ENCODE measurements around the gene ABI1. TPM values are rescaled to one million over a fixed set of nuclear protein-coding genes. Genes with fewer than 3 reads are reported as not detected.

The ABI1 gene
- total RNA-seq, 1 experiment from 2014 or later: 33.9 TPM

GRCh38 chr10:26835025-26835424 is 25.7 kb downstream of the ABI1 start:
- Mint-ChIP-seq H3K4me1 (peaks cover 7% of the 10 kb centered on the region), H3K36me3 (peaks cover 10% of the 10 kb centered on the region), H3K27me3 (ENCODE audit: low read depth) (no peaks in the 10 kb centered on the region), H3K9me3 (peaks cover 6% of the 10 kb centered on the region), H3K4me3 (no peak overlapping the region), H3K27ac (no peak overlapping the region)
- POLR2A ChIA-PET: no interaction called here
- TF ChIP-seq TCF7 (CRISPR knock-in tag; IDR thresholded peaks at IDR 0.05; ENCODE audit: low read depth): no peak
- TF ChIP-seq, protein P1, sequence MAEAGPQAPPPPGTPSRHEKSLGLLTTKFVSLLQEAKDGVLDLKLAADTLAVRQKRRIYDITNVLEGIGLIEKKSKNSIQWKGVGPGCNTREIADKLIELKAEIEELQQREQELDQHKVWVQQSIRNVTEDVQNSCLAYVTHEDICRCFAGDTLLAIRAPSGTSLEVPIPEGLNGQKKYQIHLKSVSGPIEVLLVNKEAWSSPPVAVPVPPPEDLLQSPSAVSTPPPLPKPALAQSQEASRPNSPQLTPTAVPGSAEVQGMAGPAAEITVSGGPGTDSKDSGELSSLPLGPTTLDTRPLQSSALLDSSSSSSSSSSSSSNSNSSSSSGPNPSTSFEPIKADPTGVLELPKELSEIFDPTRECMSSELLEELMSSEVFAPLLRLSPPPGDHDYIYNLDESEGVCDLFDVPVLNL (CRISPR knock-in tag; IDR thresholded peaks at IDR 0.05; ENCODE audit: borderline replicate concordance, low read depth): no peak
- CTCF ChIA-PET: no interaction called here
- DNase-seq (ENCODE audit: low spot score): no peak
- no peak for ATAC-seq

GRCh38 chr10:26832960-26833359 is 27.8 kb downstream of the ABI1 start:
- Mint-ChIP-seq H3K27ac (no peak overlapping the region), H3K9me3 (peaks cover 6% of the 10 kb centered on the region), H3K4me1 (peaks cover 4% of the 10 kb centered on the region), H3K36me3 (peaks cover 10% of the 10 kb centered on the region), H3K27me3 (ENCODE audit: low read depth) (no peaks in the 10 kb centered on the region), H3K4me3 (no peak overlapping the region)
- ChIA-PET CTCF (interaction anchor here (1.4 kb wide), 1 partner anchor 107 kb away, joined by 3 read pairs; no protein-coding TSS in a partner anchor), POLR2A (interaction anchor here (0.6 kb wide), 1 partner anchor 23 kb away, joined by 3 read pairs; no protein-coding TSS in a partner anchor)
- DNase-seq (ENCODE audit: low spot score): no peak
- TF ChIP-seq FOXP1 (CRISPR knock-in tag; IDR thresholded peaks at IDR 0.05; ENCODE audit: borderline replicate concordance) (no peak), GRHL2 (CRISPR knock-in tag; IDR thresholded peaks at IDR 0.05; ENCODE audit: insufficient replicate concordance, severe bottlenecking) (no peak), TEAD4 (CRISPR knock-in tag; IDR thresholded peaks at IDR 0.05) (no peak), MYBL2 (CRISPR knock-in tag; IDR thresholded peaks at IDR 0.05) (no peak), KAT7 (CRISPR knock-in tag; IDR thresholded peaks at IDR 0.05; ENCODE audit: borderline replicate concordance) (no peak), JAZF1 (CRISPR knock-in tag; IDR thresholded peaks at IDR 0.05) (no peak), ZNF121 (CRISPR knock-in tag; IDR thresholded peaks at IDR 0.05) (no peak), ELF4 (CRISPR knock-in tag; IDR thresholded peaks at IDR 0.05; ENCODE audit: low read depth) (no peak)
- TF ChIP-seq, protein P2, sequence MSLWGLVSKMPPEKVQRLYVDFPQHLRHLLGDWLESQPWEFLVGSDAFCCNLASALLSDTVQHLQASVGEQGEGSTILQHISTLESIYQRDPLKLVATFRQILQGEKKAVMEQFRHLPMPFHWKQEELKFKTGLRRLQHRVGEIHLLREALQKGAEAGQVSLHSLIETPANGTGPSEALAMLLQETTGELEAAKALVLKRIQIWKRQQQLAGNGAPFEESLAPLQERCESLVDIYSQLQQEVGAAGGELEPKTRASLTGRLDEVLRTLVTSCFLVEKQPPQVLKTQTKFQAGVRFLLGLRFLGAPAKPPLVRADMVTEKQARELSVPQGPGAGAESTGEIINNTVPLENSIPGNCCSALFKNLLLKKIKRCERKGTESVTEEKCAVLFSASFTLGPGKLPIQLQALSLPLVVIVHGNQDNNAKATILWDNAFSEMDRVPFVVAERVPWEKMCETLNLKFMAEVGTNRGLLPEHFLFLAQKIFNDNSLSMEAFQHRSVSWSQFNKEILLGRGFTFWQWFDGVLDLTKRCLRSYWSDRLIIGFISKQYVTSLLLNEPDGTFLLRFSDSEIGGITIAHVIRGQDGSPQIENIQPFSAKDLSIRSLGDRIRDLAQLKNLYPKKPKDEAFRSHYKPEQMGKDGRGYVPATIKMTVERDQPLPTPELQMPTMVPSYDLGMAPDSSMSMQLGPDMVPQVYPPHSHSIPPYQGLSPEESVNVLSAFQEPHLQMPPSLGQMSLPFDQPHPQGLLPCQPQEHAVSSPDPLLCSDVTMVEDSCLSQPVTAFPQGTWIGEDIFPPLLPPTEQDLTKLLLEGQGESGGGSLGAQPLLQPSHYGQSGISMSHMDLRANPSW (CRISPR knock-in tag; conservative IDR thresholded peaks at IDR 0.05; ENCODE audit: low read depth): no peak
- TF ChIP-seq, protein P3, sequence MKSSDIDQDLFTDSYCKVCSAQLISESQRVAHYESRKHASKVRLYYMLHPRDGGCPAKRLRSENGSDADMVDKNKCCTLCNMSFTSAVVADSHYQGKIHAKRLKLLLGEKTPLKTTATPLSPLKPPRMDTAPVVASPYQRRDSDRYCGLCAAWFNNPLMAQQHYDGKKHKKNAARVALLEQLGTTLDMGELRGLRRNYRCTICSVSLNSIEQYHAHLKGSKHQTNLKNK (CRISPR knock-in tag; IDR thresholded peaks at IDR 0.05): no peak
- ATAC-seq: peak; percentile 57

- ChIA-PET CTCF (no interaction called here), POLR2A (no interaction called here)
- TF ChIP-seq ZNF423 (CRISPR knock-in tag; IDR thresholded peaks at IDR 0.05) (no peak), FOXJ3 (CRISPR knock-in tag; IDR thresholded peaks at IDR 0.05; ENCODE audit: borderline replicate concordance) (no peak), CREB1 (CRISPR knock-in tag; IDR thresholded peaks at IDR 0.05) (no peak), ETV6 (CRISPR knock-in tag; IDR thresholded peaks at IDR 0.05) (no peak), ZNF138 (CRISPR knock-in tag; conservative IDR thresholded peaks at IDR 0.05) (no peak), TEAD1 (CRISPR knock-in tag; IDR thresholded peaks at IDR 0.05) (no peak), ZNF219 (CRISPR knock-in tag; IDR thresholded peaks at IDR 0.05; ENCODE audit: borderline replicate concordance) (no peak), GRHL2 (CRISPR knock-in tag; IDR thresholded peaks at IDR 0.05; ENCODE audit: insufficient replicate concordance, severe bottlenecking) (no peak), TEAD4 (CRISPR knock-in tag; IDR thresholded peaks at IDR 0.05) (no peak), ESRRA (CRISPR knock-in tag; IDR thresholded peaks at IDR 0.05; ENCODE audit: borderline replicate concordance) (no peak), SMAD3 (CRISPR knock-in tag; IDR thresholded peaks at IDR 0.05; ENCODE audit: borderline replicate concordance) (no peak)
- TF ChIP-seq, protein P4, sequence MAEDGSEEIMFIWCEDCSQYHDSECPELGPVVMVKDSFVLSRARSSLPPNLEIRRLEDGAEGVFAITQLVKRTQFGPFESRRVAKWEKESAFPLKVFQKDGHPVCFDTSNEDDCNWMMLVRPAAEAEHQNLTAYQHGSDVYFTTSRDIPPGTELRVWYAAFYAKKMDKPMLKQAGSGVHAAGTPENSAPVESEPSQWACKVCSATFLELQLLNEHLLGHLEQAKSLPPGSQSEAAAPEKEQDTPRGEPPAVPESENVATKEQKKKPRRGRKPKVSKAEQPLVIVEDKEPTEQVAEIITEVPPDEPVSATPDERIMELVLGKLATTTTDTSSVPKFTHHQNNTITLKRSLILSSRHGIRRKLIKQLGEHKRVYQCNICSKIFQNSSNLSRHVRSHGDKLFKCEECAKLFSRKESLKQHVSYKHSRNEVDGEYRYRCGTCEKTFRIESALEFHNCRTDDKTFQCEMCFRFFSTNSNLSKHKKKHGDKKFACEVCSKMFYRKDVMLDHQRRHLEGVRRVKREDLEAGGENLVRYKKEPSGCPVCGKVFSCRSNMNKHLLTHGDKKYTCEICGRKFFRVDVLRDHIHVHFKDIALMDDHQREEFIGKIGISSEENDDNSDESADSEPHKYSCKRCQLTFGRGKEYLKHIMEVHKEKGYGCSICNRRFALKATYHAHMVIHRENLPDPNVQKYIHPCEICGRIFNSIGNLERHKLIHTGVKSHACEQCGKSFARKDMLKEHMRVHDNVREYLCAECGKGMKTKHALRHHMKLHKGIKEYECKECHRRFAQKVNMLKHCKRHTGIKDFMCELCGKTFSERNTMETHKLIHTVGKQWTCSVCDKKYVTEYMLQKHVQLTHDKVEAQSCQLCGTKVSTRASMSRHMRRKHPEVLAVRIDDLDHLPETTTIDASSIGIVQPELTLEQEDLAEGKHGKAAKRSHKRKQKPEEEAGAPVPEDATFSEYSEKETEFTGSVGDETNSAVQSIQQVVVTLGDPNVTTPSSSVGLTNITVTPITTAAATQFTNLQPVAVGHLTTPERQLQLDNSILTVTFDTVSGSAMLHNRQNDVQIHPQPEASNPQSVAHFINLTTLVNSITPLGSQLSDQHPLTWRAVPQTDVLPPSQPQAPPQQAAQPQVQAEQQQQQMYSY (CRISPR knock-in tag; IDR thresholded peaks at IDR 0.05): no peak
- TF ChIP-seq, protein P5, sequence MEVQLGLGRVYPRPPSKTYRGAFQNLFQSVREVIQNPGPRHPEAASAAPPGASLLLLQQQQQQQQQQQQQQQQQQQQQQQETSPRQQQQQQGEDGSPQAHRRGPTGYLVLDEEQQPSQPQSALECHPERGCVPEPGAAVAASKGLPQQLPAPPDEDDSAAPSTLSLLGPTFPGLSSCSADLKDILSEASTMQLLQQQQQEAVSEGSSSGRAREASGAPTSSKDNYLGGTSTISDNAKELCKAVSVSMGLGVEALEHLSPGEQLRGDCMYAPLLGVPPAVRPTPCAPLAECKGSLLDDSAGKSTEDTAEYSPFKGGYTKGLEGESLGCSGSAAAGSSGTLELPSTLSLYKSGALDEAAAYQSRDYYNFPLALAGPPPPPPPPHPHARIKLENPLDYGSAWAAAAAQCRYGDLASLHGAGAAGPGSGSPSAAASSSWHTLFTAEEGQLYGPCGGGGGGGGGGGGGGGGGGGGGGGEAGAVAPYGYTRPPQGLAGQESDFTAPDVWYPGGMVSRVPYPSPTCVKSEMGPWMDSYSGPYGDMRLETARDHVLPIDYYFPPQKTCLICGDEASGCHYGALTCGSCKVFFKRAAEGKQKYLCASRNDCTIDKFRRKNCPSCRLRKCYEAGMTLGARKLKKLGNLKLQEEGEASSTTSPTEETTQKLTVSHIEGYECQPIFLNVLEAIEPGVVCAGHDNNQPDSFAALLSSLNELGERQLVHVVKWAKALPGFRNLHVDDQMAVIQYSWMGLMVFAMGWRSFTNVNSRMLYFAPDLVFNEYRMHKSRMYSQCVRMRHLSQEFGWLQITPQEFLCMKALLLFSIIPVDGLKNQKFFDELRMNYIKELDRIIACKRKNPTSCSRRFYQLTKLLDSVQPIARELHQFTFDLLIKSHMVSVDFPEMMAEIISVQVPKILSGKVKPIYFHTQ (CRISPR knock-in tag; IDR thresholded peaks at IDR 0.05): no peak
Measured at GRCh38 chr10:26831936-26832335, 28.8 kb downstream of the ABI1 start.

More at GRCh38 chr10:26831936-26832335, 28.8 kb downstream of the ABI1 start:
- Mint-ChIP-seq H3K4me1 (peaks cover 4% of the 10 kb centered on the region), H3K4me3 (no peak overlapping the region), H3K36me3 (peaks cover 10% of the 10 kb centered on the region), H3K27ac (peak overlapping the region; percentile 15; the same call in 1 of the 2 replicates), H3K27me3 (ENCODE audit: low read depth) (no peaks in the 10 kb centered on the region), H3K9me3 (peaks cover 6% of the 10 kb centered on the region)
- DNase-seq (ENCODE audit: low spot score) (no peak), ATAC-seq (no peak)
